HepG2 (cell line): ENCODE results near the gene TMEM258. TPM values are rescaled to one million over a fixed set of nuclear protein-coding genes. Genes with fewer than 3 reads are reported as not detected.

Source experiments
- ATF7 ChIP-seq, 2 experiments: fragments of 450-650 bp in 1 of 2; sonication (generic) in 1 of 2; formaldehyde crosslinking in 1 of 2; IDR thresholded peaks; 2 replicates each; pipeline versions ENCODE4 v1.4.0 to v1.6.1; 2016 to 2020; ENCODE audit warnings: antibody characterized with exemption in 1 of 2, mild to moderate bottlenecking in 1 of 2, missing genetic modification reagents in 1 of 2
- BRD4 ChIP-seq: sonication (generic); formaldehyde crosslinking; IDR thresholded peaks from 2 replicates; pipeline ENCODE4 v1.4.0; 2020; ENCODE audit warnings: missing genetic modification reagents
- CSRNP1 ChIP-seq: sonication (generic); formaldehyde crosslinking; IDR thresholded peaks from 2 replicates; pipeline ENCODE4 v1.8.1; 2023; ENCODE audit warnings: mild to moderate bottlenecking, missing genetic modification reagents
- HOXD1 ChIP-seq: sonication (generic); formaldehyde crosslinking; IDR thresholded peaks from 2 replicates; pipeline ENCODE4 v1.5.0; 2020; ENCODE audit warnings: missing genetic modification reagents
- MXI1 ChIP-seq: IDR thresholded peaks from 3 replicates; pipeline ENCODE4 v1.6.1; 2012; ENCODE audit warnings: low read depth, low read length, inconsistent platforms, borderline replicate concordance
- PCBP1 ChIP-seq: fragments of 200-400 bp; formaldehyde crosslinking; IDR thresholded peaks from 2 replicates; pipeline ENCODE4 v1.6.1; 2017; ENCODE audit warnings: mild to moderate bottlenecking, low read depth, low read length, borderline replicate concordance
- POLR2AphosphoS5 ChIP-seq: IDR thresholded peaks from 2 replicates; pipeline ENCODE4 v1.6.1; 2012; ENCODE audit warnings: low read depth, low read length
- RFX5 ChIP-seq: IDR thresholded peaks from 2 replicates; pipeline ENCODE4 v1.6.1; 2011; ENCODE audit warnings: low read depth, low read length, improper control_type of control experiment
- SAP130 ChIP-seq: IDR thresholded peaks from 2 replicates; pipeline ENCODE4 v1.6.1; 2016; ENCODE audit warnings: low read depth
- SIN3B ChIP-seq: fragments of 150-350 bp; IDR thresholded peaks from 2 replicates; pipeline ENCODE4 v1.6.1; 2014; ENCODE audit warnings: low read length
- TCF12 ChIP-seq, 2 experiments: fragments of 450-650 bp in 1 of 2; sonication (generic) in 1 of 2; formaldehyde crosslinking in 1 of 2; IDR thresholded peaks; 2 replicates each; pipeline versions ENCODE4 v1.6.1 to v1.8.0; 2017 to 2022; ENCODE audit warnings: antibody characterized with exemption in 1 of 2, mild to moderate bottlenecking in 1 of 2, missing genetic modification reagents in 1 of 2, moderate library complexity in 1 of 2
- U2AF2 ChIP-seq: fragments of 200-400 bp; formaldehyde crosslinking; IDR thresholded peaks from 2 replicates; pipeline ENCODE4 v1.6.1; 2017; ENCODE audit warnings: low read depth, mild to moderate bottlenecking, low read length
- ZBTB1 ChIP-seq: sonication (generic); formaldehyde crosslinking; IDR thresholded peaks from 2 replicates; pipeline ENCODE4 v1.4.0; 2020; ENCODE audit warnings: missing genetic modification reagents, borderline replicate concordance
- ZBTB42 ChIP-seq: sonication (generic); formaldehyde crosslinking; IDR thresholded peaks from 2 replicates; pipeline ENCODE4 v1.5.0; 2020; ENCODE audit warnings: mild to moderate bottlenecking, missing genetic modification reagents
- ZNF34 ChIP-seq: sonication (generic); formaldehyde crosslinking; IDR thresholded peaks from 2 replicates; pipeline ENCODE4 v1.4.0; 2020; ENCODE audit warnings: mild to moderate bottlenecking, missing genetic modification reagents, borderline replicate concordance
- ZNF441 ChIP-seq: sonication (generic); formaldehyde crosslinking; IDR thresholded peaks from 2 replicates; pipeline ENCODE4 v1.7.0; 2021; ENCODE audit warnings: missing genetic modification reagents, borderline replicate concordance
- ZNF788 ChIP-seq: sonication (generic); formaldehyde crosslinking; IDR thresholded peaks from 2 replicates; pipeline ENCODE4 v1.5.0; 2020; ENCODE audit warnings: mild to moderate bottlenecking, missing genetic modification reagents, borderline replicate concordance
- ZSCAN25 ChIP-seq: sonication (generic); formaldehyde crosslinking; IDR thresholded peaks from 2 replicates; pipeline ENCODE4 v1.8.0; 2022; ENCODE audit warnings: mild to moderate bottlenecking, missing genetic modification reagents
- polyA plus RNA-seq, 8 experiments: library from polyadenylated mRNA; depleted of rRNA in 3 of 8; stranded (reverse) in 7 of 8; unstranded in 1 of 8; fragments of >200 nt; fragmentation: Illumina TruSeq in 4 of 8; extraction: Trizol in 4 of 8; gene quantifications; 2 replicates each; pipeline versions ENCODE4 v1.2.1 to v1.2.3, GENCODE V29; 2011 to 2016; ENCODE audit warnings: low read depth in 4 of 8, missing spikeins in 1 of 8, mixed read lengths in 1 of 8; ENCODE audit not compliant: insufficient read depth in 1 of 8
- total RNA-seq, 5 experiments: library from RNA; depleted of rRNA; stranded (reverse); fragments of >200 nt; fragmentation: Illumina TruSeq; extraction: Trizol; gene quantifications; 2 replicates each; pipeline ENCODE4 v1.2.3, GENCODE V29; 2016; ENCODE audit warnings: low read depth in 1 of 5
- TF ChIP-seq, protein P1 (sequence below): sonication (generic); formaldehyde crosslinking; IDR thresholded peaks from 2 replicates; pipeline ENCODE4 v1.5.0; 2020; ENCODE audit warnings: missing genetic modification reagents
- TF ChIP-seq, protein P2 (sequence below): sonication (generic); formaldehyde crosslinking; IDR thresholded peaks from 2 replicates; pipeline ENCODE4 v1.4.0; 2020; ENCODE audit warnings: mild to moderate bottlenecking, low read depth, missing genetic modification reagents
- TF ChIP-seq, protein P3 (sequence below): sonication (generic); formaldehyde crosslinking; IDR thresholded peaks from 2 replicates; pipeline ENCODE4 v1.5.1; 2020; ENCODE audit warnings: mild to moderate bottlenecking, missing genetic modification reagents, borderline replicate concordance
- TF ChIP-seq, protein P4 (sequence below): sonication (generic); formaldehyde crosslinking; conservative IDR thresholded peaks from 2 replicates; pipeline ENCODE4 v1.4.0; 2020; ENCODE audit warnings: missing genetic modification reagents

The TMEM258 gene
- total and polyA plus RNA-seq, 2 of the 13 experiments (the other 11 are each of a cell fraction or from before 2014, with no cell fraction given) = 175 to 424 TPM

DNA sequence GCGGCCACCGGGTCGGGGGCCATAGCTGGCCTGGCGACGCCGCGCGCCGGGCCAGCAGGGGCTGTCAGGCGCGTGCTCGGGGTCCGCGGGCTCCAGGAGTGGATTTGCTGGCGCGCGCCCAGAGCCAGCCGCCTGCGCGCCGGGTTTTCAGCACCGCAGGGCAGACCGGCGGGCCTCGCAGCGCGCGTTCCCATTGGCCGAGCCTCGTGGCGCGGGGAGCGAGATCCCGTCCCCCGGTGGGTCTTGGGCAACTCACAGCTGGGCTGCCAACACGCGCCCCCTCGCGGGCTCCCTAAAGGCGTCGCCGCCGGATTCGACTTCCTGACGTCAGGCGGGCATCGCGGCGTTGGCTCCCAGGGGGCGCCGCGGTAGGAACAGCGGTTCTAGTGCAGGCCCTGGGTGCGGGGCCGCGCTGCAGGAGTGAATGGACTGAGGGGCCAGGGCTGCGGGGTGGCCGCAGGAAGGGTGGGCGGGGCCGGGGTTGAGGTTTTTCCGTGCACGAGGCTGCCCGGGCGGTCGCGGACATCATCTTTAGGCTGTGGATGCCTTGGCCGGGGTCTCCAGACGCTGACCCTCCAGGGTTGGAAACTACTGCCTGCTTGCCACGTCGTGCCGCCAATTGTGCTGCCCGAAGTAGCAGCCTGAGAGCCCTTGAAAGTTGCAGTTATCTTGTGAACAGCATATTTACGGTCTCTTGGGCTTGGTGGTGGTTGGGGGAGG is 24.5 kb upstream of the TMEM258 start, which contains the start of gene FADS1 (continued):
- no peak for TF ChIP-seq ZBTB1 (CRISPR knock-in tag)
- no peak for TF ChIP-seq BRD4 (CRISPR knock-in tag)
- peak; percentile 98 for TF ChIP-seq ZNF788 (CRISPR knock-in tag)
- peak; percentile 80; the same call in 1 of the 2 replicates for TF ChIP-seq ZNF441 (CRISPR knock-in tag)
- TF ChIP-seq ZSCAN25 (CRISPR knock-in tag) = no peak; the same call in 1 of the 2 replicates
- no peak for TF ChIP-seq CSRNP1 (CRISPR knock-in tag)
- no peak; the same call in 1 of the 2 replicates for TF ChIP-seq SIN3B
- TF ChIP-seq SAP130 (CRISPR knock-in tag) = peak; percentile 89
- no peak for TF ChIP-seq TCF12 (IDR thresholded peaks at IDR 0.05)
- peak; percentile 94 for TF ChIP-seq TCF12 (CRISPR knock-in tag; IDR thresholded peaks at IDR 0.05)
- no peak for TF ChIP-seq PCBP1
- TF ChIP-seq, protein P1, sequence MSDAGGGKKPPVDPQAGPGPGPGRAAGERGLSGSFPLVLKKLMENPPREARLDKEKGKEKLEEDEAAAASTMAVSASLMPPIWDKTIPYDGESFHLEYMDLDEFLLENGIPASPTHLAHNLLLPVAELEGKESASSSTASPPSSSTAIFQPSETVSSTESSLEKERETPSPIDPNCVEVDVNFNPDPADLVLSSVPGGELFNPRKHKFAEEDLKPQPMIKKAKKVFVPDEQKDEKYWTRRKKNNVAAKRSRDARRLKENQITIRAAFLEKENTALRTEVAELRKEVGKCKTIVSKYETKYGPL (CRISPR knock-in tag) = no peak
- TF ChIP-seq, protein P2, sequence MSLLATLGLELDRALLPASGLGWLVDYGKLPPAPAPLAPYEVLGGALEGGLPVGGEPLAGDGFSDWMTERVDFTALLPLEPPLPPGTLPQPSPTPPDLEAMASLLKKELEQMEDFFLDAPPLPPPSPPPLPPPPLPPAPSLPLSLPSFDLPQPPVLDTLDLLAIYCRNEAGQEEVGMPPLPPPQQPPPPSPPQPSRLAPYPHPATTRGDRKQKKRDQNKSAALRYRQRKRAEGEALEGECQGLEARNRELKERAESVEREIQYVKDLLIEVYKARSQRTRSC (CRISPR knock-in tag) = peak; percentile 97; the same call in 1 of the 2 replicates
- no peak for TF ChIP-seq ZBTB42 (CRISPR knock-in tag)
- peak; percentile 25; the same call in 1 of the 2 replicates for TF ChIP-seq ATF7 (IDR thresholded peaks at IDR 0.05)
- peak; percentile 86 for TF ChIP-seq ATF7 (CRISPR knock-in tag; IDR thresholded peaks at IDR 0.05)
- TF ChIP-seq, protein P3, sequence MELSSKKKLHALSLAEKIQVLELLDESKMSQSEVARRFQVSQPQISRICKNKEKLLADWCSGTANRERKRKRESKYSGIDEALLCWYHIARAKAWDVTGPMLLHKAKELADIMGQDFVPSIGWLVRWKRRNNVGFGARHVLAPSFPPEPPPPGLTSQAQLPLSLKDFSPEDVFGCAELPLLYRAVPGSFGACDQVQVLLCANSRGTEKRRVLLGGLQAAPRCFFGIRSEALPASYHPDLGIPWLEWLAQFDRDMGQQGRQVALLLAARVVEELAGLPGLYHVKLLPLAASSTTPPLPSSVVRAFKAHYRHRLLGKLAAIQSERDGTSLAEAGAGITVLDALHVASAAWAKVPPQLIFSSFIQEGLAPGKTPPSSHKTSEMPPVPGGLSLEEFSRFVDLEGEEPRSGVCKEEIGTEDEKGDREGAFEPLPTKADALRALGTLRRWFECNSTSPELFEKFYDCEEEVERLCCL (CRISPR knock-in tag) = no peak
- TF ChIP-seq RFX5 = peak; percentile 32; the same call in 1 of the 2 replicates
- TF ChIP-seq ZNF34 (CRISPR knock-in tag) = peak; percentile 99
- TF ChIP-seq, protein P4, sequence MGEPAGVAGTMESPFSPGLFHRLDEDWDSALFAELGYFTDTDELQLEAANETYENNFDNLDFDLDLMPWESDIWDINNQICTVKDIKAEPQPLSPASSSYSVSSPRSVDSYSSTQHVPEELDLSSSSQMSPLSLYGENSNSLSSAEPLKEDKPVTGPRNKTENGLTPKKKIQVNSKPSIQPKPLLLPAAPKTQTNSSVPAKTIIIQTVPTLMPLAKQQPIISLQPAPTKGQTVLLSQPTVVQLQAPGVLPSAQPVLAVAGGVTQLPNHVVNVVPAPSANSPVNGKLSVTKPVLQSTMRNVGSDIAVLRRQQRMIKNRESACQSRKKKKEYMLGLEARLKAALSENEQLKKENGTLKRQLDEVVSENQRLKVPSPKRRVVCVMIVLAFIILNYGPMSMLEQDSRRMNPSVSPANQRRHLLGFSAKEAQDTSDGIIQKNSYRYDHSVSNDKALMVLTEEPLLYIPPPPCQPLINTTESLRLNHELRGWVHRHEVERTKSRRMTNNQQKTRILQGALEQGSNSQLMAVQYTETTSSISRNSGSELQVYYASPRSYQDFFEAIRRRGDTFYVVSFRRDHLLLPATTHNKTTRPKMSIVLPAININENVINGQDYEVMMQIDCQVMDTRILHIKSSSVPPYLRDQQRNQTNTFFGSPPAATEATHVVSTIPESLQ (CRISPR knock-in tag) = 0 out of 2 replicates have a peak, but pooled peaks have one; percentile 52
- peak; percentile 73; the same call in 1 of the 2 replicates for TF ChIP-seq HOXD1 (CRISPR knock-in tag)
- peak; percentile 57 for TF ChIP-seq POLR2AphosphoS5
- TF ChIP-seq U2AF2 = no peak
- TF ChIP-seq MXI1 = peak; percentile 89; the same call in 1 of the 3 replicates
